ENCODE measurements around the gene NR0B2. TPM values are rescaled to one million over a fixed set of nuclear protein-coding genes. Genes with fewer than 3 reads are reported as not detected.

The NR0B2 gene, protein sequence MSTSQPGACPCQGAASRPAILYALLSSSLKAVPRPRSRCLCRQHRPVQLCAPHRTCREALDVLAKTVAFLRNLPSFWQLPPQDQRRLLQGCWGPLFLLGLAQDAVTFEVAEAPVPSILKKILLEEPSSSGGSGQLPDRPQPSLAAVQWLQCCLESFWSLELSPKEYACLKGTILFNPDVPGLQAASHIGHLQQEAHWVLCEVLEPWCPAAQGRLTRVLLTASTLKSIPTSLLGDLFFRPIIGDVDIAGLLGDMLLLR
- not detected in 2 replicates for total RNA-seq

DNA sequence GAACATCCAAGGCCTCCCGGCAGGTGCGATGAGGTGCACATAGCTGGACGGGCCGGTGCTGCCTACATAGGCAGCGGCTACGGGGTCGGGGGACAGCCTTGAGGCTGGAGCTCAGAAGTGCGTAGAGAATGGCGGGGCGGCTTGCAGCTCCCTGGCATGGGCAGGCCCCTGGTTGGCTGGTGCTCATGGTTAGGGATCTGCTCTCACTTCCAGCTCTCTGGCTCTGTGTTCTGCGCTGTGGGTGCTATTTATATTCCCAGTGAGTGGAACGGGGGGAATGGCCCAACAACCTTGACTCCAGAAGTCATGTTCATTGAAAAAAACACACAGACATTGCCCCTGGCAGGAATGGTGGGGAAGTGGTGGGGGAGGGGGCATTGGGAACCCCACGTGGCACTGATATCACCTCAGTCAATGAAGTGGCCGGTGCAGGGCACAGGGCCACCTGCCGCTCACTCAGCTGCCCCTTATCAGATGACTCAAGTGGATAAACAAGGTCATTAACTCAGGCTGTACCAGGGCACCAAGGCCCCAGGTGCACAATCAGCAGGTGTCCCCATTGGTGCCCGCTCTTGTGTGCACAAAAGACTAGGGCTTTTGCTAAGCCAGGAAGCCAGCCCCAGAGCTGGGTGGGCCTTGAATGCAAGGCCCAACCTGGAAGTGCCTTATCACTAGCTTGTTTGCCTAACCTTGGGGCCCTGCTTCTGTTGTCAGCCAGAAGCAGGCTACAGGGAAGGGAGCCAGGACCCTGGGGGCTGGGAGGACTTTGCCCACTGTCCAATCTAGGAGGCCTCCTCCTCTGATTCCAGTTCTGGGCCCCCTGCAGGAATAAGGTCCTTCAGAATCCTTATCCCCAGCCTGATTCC is at the start of gene NR0B2:
NR0B2 (minus strand) TSS at position 222 of the 866 bp plus-strand sequence; CDS start at position 187, 35 bp downstream.

DNA sequence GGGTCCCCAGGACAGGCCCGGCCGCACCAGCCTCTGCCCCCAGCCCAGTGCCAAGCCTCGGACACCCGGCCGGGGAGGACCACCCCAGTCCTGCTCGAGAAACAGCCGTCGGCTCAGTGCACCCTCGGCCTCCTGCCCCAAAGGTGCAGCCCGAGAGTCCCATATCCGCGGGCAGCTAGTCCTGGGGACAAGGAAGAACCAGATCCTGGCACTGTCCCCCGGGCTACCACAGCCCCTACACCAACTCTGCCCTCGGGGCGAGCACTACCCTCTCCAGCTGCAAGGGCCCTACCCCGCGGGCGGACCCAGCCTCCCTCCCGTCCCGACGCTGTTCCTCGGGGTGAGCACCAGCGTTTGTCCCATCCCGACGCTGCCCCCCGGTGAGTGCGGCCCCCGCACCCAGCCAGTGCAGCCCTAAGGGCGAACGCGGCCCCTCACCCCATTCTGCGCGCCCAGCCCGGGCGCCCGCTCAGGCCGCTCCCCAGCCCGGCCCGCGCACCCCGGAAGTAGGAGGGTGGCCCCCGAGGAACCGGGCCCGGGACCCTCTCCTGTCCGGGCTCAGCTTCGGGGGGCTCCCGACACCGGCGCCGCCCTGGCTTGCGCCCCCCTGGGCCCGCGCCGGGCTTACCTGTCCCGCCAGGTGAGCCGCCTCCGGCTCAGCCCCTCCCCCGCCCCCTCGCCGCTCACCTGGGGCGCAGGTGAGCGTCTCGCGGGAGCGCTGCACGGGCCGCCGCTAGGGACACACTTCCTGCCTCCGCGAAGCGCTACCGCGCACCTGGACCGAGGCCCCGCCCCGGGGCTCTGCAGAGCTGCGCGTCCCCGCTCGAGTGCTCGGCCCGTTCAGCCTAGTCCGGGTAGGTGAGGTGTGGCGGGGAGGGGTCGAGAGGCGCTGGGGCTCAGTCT is 46.2 kb upstream of the NR0B2 start, which contains the start of gene KDF1:
KDF1 (minus strand) TSS at position 747 of the 903 bp plus-strand sequence. CDS start 8,088 bp downstream, outside the sequence.

DNA sequence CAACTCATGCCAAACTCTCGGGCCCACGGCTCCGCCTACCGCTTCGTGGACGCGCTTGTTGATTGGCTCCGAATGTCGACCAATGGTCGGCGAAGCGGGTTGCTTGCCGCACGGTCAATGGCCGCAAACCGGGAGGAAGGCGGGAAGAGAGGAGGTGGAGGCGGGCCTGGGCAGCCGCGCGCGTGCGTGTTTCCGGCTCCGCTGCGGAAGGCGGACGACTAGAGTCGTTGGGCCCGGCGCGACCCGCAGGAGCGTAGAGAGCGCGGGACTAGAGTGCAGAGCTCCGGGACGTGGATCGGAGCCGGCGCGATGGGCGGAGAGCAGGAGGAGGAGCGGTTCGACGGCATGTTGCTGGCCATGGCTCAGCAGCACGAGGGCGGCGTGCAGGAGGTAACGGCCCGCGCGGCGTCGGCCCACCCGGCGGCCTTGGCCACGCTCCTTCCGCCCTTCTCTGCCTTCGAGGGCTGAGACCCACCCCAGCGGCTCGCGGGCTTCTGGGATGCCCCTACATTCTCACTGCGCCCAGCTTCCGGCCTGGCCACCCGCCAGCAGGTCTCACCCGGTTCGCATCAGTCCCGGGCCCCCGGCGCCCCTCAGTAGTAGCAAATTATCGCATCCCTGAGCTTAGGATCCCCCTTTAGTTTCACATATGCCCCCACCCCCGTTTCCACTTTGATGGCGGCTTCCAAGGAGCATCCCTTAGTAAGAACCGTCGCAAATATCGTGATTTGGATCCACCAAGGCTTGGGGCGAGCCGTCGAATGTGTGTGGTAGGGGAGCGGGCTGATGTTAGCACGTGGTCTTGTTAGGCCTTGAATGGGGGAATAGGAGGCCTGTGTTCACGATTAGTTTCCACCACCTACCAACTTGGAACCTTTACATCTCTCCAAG is 8.0 kb upstream of the NR0B2 start, which contains the start of gene NUDC:
NUDC (plus strand) TSS at position 204 of the 891 bp plus-strand sequence; CDS start at position 310, 106 bp downstream.

DNA sequence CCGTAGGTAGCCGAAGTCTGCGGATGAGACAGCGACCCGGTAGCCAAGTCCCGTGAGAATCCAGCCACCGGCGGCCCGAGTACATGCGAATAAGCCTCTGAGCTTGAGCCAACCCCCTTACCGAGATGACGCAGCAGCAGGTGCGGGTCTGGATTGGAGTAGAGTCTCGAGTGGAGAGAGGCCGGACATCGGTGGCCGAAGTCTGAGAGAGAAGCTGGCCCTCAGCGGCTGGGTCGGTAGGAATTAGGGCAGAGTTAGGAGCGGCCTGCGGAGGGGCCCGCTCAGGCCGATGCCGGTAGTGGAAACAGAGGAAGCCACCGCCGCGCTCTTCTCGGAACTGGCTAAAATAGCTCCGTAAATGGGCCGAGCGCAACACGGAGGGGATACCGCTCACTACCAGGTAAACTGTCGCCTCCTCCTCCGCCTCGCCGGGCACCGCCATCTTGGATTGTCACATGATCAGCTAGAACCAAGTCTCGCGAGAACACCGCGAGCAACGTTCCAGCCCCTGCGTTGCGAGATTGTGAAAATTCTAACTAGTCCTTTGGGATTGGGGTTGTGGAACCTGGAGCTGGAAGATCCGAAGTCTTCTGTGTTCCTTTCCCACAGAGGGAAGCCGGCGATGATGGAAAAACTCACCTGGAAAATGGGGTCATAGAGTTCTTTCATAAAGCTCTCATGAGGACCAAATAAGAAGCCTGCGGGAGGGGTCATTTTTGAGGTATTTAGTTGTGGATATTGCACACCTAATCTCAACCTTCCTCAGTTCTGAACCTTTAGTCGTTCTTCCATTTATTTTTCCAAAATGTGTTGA is 13.6 kb downstream of the NR0B2 start, which contains the start of gene GPATCH3:
GPATCH3 (minus strand) TSS at position 467 of the 814 bp plus-strand sequence; CDS start at position 442, 25 bp downstream.

DNA sequence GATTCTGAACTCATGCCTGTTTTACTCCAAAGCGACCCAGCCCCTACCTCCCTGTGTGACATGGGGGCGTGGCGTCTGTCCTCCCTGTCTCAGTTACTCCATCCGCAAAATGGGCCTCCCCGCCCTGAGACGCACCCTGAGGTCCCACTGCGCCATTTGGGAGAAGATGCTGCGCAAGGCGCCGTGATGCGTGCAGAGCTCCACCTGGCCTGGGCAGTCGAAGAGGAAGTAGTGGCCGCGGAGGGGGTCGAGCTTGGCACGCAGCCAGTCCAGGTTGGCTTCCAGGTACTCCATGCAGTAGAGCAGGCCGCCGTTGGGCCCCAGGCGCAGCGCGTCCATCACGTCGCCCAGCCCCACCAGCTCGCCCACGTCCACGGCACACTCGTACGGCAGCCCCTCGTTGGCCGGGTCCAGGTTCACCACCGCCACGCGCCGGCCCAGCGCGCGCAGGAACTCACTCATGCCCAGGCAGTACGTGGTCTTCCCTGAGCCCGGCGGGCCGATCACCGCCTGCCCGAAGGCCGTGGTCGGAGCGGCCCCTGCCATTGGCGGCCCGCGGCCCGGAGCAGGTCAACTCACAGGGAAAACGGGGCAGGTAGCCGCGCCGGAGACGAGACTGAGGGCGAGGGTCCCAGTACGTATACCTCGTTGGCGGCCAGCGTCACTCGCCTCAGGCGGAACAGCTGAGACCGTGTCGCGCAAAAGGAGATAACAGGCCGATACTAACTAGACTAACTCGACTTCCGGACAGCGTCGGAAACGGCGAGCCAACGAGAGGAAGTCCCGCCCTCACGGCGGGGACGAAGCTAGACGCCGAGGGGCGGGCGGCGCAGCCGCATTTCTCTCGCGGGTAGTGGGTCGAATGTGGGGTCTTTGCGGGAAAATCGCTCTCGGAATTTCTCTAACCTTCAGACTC is 24.0 kb downstream of the NR0B2 start, which contains the start of gene GPN2:
GPN2 (minus strand) TSS at position 733 of the 916 bp plus-strand sequence; CDS start at position 546, 187 bp downstream.

DNA sequence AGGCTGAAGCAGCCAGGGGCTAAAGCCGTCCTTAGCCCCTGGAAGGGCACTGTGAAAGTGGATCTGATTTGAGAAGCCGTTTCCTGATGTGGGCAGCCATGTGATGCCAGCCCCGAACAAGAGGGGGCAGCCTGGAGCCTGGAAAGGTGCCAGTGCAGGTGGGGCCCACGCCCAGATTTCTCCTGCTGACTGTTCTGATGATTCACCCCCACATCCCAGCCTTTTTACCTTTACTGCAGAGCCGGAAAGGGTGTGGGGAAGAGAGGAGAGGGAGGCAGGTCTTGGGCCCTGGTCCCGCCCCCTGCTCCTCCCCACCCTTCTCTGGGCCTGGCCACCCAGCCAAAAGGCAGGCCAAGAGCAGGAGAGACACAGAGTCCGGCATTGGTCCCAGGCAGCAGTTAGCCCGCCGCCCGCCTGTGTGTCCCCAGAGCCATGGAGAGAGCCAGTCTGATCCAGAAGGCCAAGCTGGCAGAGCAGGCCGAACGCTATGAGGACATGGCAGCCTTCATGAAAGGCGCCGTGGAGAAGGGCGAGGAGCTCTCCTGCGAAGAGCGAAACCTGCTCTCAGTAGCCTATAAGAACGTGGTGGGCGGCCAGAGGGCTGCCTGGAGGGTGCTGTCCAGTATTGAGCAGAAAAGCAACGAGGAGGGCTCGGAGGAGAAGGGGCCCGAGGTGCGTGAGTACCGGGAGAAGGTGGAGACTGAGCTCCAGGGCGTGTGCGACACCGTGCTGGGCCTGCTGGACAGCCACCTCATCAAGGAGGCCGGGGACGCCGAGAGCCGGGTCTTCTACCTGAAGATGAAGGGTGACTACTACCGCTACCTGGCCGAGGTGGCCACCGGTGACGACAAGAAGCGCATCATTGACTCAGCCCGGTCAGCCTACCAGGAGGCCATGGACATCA is 50.7 kb downstream of the NR0B2 start, which contains the start of gene SFN:
SFN (plus strand) TSS at position 369 of the 904 bp plus-strand sequence; CDS start at position 433, 64 bp downstream.

Other genes with a start within 250 kb of the NR0B2 start
- gene ARID1A, start 218.0 kb downstream of the NR0B2 start, total RNA-seq = 24.4 and 52.9 TPM in 2 replicates
- gene PIGV, start 126.0 kb downstream of the NR0B2 start, total RNA-seq = 11.1 and 31.1 TPM in 2 replicates
- gene ZDHHC18, start 87.3 kb downstream of the NR0B2 start, total RNA-seq = 15.3 and 25.9 TPM in 2 replicates
- 3.3 and 7.0 TPM in 2 replicates for gene SFN, start 50.8 kb downstream of the NR0B2 start, total RNA-seq
- 11.2 and 15.1 TPM in 2 replicates for gene GPN2, start 23.7 kb downstream of the NR0B2 start, total RNA-seq
- gene GPATCH3, start 13.5 kb downstream of the NR0B2 start, total RNA-seq = 7.7 and 12.8 TPM in 2 replicates
- 51.8 and 75.1 TPM in 2 replicates for gene NUDC, start 7.8 kb upstream of the NR0B2 start, total RNA-seq
- 1.7 TPM in 1 of 2 replicates, not detected in the other for gene KDF1, start 46.5 kb upstream of the NR0B2 start, total RNA-seq
- gene TRNP1, start 79.7 kb upstream of the NR0B2 start, total RNA-seq = 66.3 and 81.3 TPM in 2 replicates
- 0.56 and 6.1 TPM in 2 replicates for gene TENT5B, start 98.9 kb upstream of the NR0B2 start, total RNA-seq
- 18.6 and 24.7 TPM in 2 replicates for gene SLC9A1, start 241.2 kb upstream of the NR0B2 start, total RNA-seq